Fibroblast of lung (primary cell): ENCODE data around the gene RXFP4. TPM values are rescaled to one million over a fixed set of nuclear protein-coding genes. Genes with fewer than 3 reads are reported as not detected.

Experiments
- DNase-seq, 2 donors: peaks; one replicate each; pipeline versions ENCODE4 v3.0.0 to v3.0.0-alpha.2; 2010; ENCODE audit warnings: low read depth in 2 of 2
- H2AFZ ChIP-seq: 2 replicates; pipeline ENCODE4 v1.5.1; 2012; ENCODE audit warnings: low read length, control low read depth, inconsistent platforms
- H3K27ac ChIP-seq: 2 replicates; pipeline ENCODE4 v1.5.1; 2011; ENCODE audit warnings: low read length, control low read depth; ENCODE audit not compliant: insufficient read depth
- H3K27me3 ChIP-seq: 2 replicates; pipeline ENCODE4 v1.5.1; 2011; ENCODE audit warnings: mild to moderate bottlenecking, low read length; ENCODE audit not compliant: control insufficient read depth, insufficient read depth
- H3K36me3 ChIP-seq: 2 replicates; pipeline ENCODE4 v1.5.1; 2011; ENCODE audit warnings: low read length; ENCODE audit not compliant: control insufficient read depth, insufficient read depth
- H3K4me1 ChIP-seq: 2 replicates; pipeline ENCODE4 v1.5.1; 2011; ENCODE audit warnings: low read length; ENCODE audit not compliant: control insufficient read depth, insufficient read depth; ENCODE audit errors: extremely low read depth
- H3K4me2 ChIP-seq: 2 replicates; pipeline ENCODE4 v1.5.1; 2011; ENCODE audit warnings: low read length, control low read depth; ENCODE audit not compliant: insufficient read depth; ENCODE audit errors: extremely low read depth
- H3K4me3 ChIP-seq, 4 experiments: fragments of 200-600 bp in 1 of 4; sonication (generic) in 1 of 4; replicated peaks in 1 of 4; 2 replicates each; pipeline ENCODE4 v1.5.1; 2011 to 2016; ENCODE audit warnings: low read length in 4 of 4, low read depth in 3 of 4, mild to moderate bottlenecking in 3 of 4, control low read depth in 2 of 4, inconsistent platforms in 1 of 4, mixed read lengths in 1 of 4; ENCODE audit not compliant: insufficient read depth in 1 of 4; ENCODE audit errors: control extremely low read depth in 1 of 4
- H3K79me2 ChIP-seq: 2 replicates; pipeline ENCODE4 v1.5.1; 2012; ENCODE audit warnings: mild to moderate bottlenecking, low read length, inconsistent platforms; ENCODE audit not compliant: control insufficient read depth, insufficient read depth
- H3K9ac ChIP-seq: 2 replicates; pipeline ENCODE4 v1.5.1; 2011; ENCODE audit warnings: mild to moderate bottlenecking, low read length, control low read depth; ENCODE audit not compliant: insufficient read depth
- H3K9me3 ChIP-seq: 2 replicates; pipeline ENCODE4 v1.5.1; 2012; ENCODE audit warnings: low read depth, low read length; ENCODE audit not compliant: control insufficient read depth, insufficient read depth
- H4K20me1 ChIP-seq: 2 replicates; pipeline ENCODE4 v1.5.1; 2011; ENCODE audit warnings: low read length; ENCODE audit not compliant: control insufficient read depth, insufficient read depth; ENCODE audit errors: extremely low read depth
- EZH2 ChIP-seq: IDR thresholded peaks from 2 replicates; pipeline ENCODE4 v1.5.1; 2012; ENCODE audit warnings: low read length, control low read depth, mild to moderate bottlenecking; ENCODE audit errors: missing control alignments
- polyA plus RNA-seq, 2 donors: library from polyadenylated mRNA; depleted of rRNA in 1 of 2; stranded (reverse) in 1 of 2; unstranded in 1 of 2; fragments of >200 nt; gene quantifications; 2 replicates each; pipeline ENCODE4 v1.2.1, GENCODE V29; 2011 to 2012; ENCODE audit warnings: missing spikeins in 1 of 2
- total RNA-seq: library from RNA; depleted of rRNA; stranded (reverse); fragments of >200 nt; gene quantifications from 2 replicates; pipeline ENCODE4 v1.2.1, GENCODE V29; 2014
- TF ChIP-seq, protein P1 (sequence below), 2 donors: IDR thresholded peaks in 1 of 2; conservative IDR thresholded peaks in 1 of 2; 1 replicate in 1 of 2; 2 replicates in 1 of 2; pipeline ENCODE4 v1.5.1; 2011 to 2012; ENCODE audit warnings: low read length in 2 of 2, control low read depth in 1 of 2, inconsistent platforms in 1 of 2, low read depth in 1 of 2, mild to moderate bottlenecking in 1 of 2

The RXFP4 gene
- total and polyA plus RNA-seq, 2 donors (not counting 1 experiment from before 2014, with no cell fraction given) = not detected

DNA sequence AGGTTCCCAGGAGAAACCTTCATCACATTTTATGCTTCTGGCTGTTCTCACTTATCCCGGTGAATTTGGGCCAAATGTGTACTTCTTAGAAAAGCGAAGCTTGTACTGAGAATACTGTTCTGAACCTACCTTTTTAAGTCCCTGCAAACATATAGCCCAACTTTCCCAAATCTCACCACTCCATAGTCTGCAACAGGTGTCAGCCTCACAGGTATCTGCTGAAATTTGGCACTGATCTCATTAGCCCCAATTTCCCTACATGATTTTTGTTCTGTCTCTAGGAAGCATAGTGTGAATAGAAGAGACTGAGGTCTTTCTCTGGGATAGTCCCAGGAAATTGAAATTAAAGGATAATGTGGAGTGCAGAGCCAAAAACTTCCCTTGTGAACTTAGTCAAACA, 41.8 kb upstream of the RXFP4 start:
- Histone ChIP-seq H3K36me3 (peaks cover 21% of the 10 kb centered on the region), H3K9me3 (no peaks in the 10 kb centered on the region)

DNA sequence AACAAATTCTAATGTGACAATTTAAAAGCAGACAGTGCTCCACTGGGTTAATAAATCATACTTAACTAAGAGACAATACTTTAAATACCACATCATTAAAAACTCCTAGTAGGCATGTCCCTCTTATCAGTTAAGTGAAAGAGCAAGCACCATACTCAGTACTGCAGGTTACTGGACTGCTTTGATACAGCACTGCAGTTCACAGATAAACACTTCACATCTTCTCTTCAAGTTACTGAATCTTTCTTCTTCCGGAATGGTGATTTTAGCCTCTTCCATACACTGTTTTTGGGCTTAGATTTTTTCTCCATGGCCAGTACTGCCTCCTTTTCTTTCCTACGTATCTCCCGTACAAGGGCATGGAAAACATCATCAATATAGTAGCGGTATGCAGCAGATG, 41.3 kb upstream of the RXFP4 start:
- no peak overlapping the region for H3K9ac ChIP-seq
- H3K4me1 ChIP-seq = no peaks in the 10 kb centered on the region
- no peak overlapping the region for H3K4me3 ChIP-seq
- no peak overlapping the region for H2AFZ ChIP-seq
- no peak overlapping the region for H3K27ac ChIP-seq
- H3K79me2 ChIP-seq = peaks cover 3% of the 10 kb centered on the region
- no peak overlapping the region for H3K4me2 ChIP-seq
- no peak for TF ChIP-seq EZH2
- TF ChIP-seq, protein P1, sequence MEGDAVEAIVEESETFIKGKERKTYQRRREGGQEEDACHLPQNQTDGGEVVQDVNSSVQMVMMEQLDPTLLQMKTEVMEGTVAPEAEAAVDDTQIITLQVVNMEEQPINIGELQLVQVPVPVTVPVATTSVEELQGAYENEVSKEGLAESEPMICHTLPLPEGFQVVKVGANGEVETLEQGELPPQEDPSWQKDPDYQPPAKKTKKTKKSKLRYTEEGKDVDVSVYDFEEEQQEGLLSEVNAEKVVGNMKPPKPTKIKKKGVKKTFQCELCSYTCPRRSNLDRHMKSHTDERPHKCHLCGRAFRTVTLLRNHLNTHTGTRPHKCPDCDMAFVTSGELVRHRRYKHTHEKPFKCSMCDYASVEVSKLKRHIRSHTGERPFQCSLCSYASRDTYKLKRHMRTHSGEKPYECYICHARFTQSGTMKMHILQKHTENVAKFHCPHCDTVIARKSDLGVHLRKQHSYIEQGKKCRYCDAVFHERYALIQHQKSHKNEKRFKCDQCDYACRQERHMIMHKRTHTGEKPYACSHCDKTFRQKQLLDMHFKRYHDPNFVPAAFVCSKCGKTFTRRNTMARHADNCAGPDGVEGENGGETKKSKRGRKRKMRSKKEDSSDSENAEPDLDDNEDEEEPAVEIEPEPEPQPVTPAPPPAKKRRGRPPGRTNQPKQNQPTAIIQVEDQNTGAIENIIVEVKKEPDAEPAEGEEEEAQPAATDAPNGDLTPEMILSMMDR (conservative IDR thresholded peaks at IDR 0.05 in 1 of 2, IDR thresholded peaks at IDR 0.05 in 1 of 2; ENCODE audit: low read depth in 1 of 2, low read length in 2 of 2) = no peak
- H3K27me3 ChIP-seq = no peaks in the 10 kb centered on the region
- H3K36me3 ChIP-seq = peaks cover 21% of the 10 kb centered on the region
- no peaks in the 10 kb centered on the region for H3K9me3 ChIP-seq
- H4K20me1 ChIP-seq = no peaks in the 10 kb centered on the region
- no peak for DNase-seq

More for the DNA sequence above, 41.8 kb upstream of the RXFP4 start:
- Histone ChIP-seq H3K4me2 (no peak overlapping the region), H3K9ac (no peak overlapping the region), H4K20me1 (no peaks in the 10 kb centered on the region), H2AFZ (no peak overlapping the region), H3K79me2 (peaks cover 3% of the 10 kb centered on the region), H3K27ac (no peak overlapping the region), H3K27me3 (no peaks in the 10 kb centered on the region), H3K4me3 (no peak overlapping the region), H3K4me1 (no peaks in the 10 kb centered on the region)
- TF ChIP-seq, protein P1 (conservative IDR thresholded peaks at IDR 0.05 in 1 of 2, IDR thresholded peaks at IDR 0.05 in 1 of 2; ENCODE audit: low read depth in 1 of 2, low read length in 2 of 2) = no peak
- TF ChIP-seq EZH2 = no peak
- DNase-seq = no peak

DNA sequence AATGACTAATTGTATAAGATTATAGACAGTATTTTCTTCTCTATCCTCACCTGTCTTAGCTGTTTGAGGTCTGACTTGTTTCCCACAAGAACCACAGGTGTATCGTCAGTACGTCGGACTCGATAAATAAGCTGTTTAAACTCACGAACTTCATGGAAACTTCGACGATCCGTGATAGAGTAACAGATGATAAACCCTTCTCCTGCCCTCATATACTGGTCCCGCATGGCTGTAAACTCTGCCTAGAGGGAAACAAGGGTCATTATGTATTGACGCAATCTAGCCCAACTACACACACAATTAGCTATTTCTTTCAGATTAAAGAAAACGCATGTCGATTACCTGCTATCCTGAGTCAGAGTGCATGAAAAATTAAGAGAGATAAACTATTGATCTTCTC, 37.2 kb upstream of the RXFP4 start:
- Histone ChIP-seq H3K4me1 (no peaks in the 10 kb centered on the region), H3K4me3 (no peak overlapping the region), H2AFZ (no peak overlapping the region), H3K27me3 (no peaks in the 10 kb centered on the region), H3K9me3 (no peaks in the 10 kb centered on the region), H3K36me3 (peaks cover 19% of the 10 kb centered on the region), H3K4me2 (no peak overlapping the region), H3K9ac (no peak overlapping the region), H3K79me2 (peaks cover 7% of the 10 kb centered on the region), H4K20me1 (no peaks in the 10 kb centered on the region), H3K27ac (no peak overlapping the region)
- no peak for DNase-seq
- no peak for TF ChIP-seq EZH2
- TF ChIP-seq, protein P1 (conservative IDR thresholded peaks at IDR 0.05 in 1 of 2, IDR thresholded peaks at IDR 0.05 in 1 of 2; ENCODE audit: low read depth in 1 of 2, low read length in 2 of 2) = no peak
